OCI-M2 (cell line): Measurements from ENCODE around the gene DNAJC25.

Experiments used
- DNase-seq: peaks from one replicate; lab custom pipeline; 2025; ENCODE audit not compliant: unreplicated experiment; lab: John Stamatoyannopoulos, UW

Gene DNAJC25

GRCh38 chr9:111627260-111627963, 3.7 kb upstream of the DNAJC25 start:
- no peak for DNase-seq

GRCh38 chr9:111628411-111628810, 2.7 kb upstream of the DNAJC25 start:
- no peak for DNase-seq

- DNase-seq, result no peak
Measured at GRCh38 chr9:111630182-111630963, 761 bp upstream of the DNAJC25 start.

GRCh38 chr9:111630964-111631213, 245 bp upstream of the DNAJC25 start:
- no peak for DNase-seq

- no peak for DNase-seq
Measured at GRCh38 chr9:111632060-111632459, 926 bp downstream of the DNAJC25 start.

- DNase-seq, result no peak
Measured at GRCh38 chr9:111632695-111633388, 1.7 kb downstream of the DNAJC25 start.

GRCh38 chr9:111633389-111633736, 2.2 kb downstream of the DNAJC25 start:
- no peak for DNase-seq

GRCh38 chr9:111634860-111635259, 3.7 kb downstream of the DNAJC25 start:
- no peak for DNase-seq

GRCh38 chr9:111637421-111637950, 6.4 kb downstream of the DNAJC25 start:
- DNase-seq, result no peak

- DNase-seq, result no peak
Measured at GRCh38 chr9:111644195-111644772, 13.2 kb downstream of the DNAJC25 start.

- no peak for DNase-seq
Measured at GRCh38 chr9:111645806-111646205, 14.7 kb downstream of the DNAJC25 start.

- DNase-seq, result no peak
Measured at GRCh38 chr9:111646417-111646816, 15.3 kb downstream of the DNAJC25 start.

GRCh38 chr9:111648066-111648465, 16.9 kb downstream of the DNAJC25 start:
- DNase-seq, result no peak

- DNase-seq, result no peak
Measured at GRCh38 chr9:111649016-111649415, 17.9 kb downstream of the DNAJC25 start.

- DNase-seq, result no peak
Measured at GRCh38 chr9:111657051-111657450, 25.9 kb downstream of the DNAJC25 start.

GRCh38 chr9:111658943-111659342, 27.8 kb downstream of the DNAJC25 start:
- no peak for DNase-seq

GRCh38 chr9:111659691-111660090, 28.6 kb downstream of the DNAJC25 start:
- DNase-seq, result no peak

GRCh38 chr9:111661150-111661801, 30.1 kb downstream of the DNAJC25 start, which contains the start of gene GNG10:
TSS of gene GNG10 (plus strand) at chr9:111661605. CDS start at chr9:111661635, 30 bp downstream.
- no peak for DNase-seq

- no peak for DNase-seq
Measured at GRCh38 chr9:111661802-111662521, 30.8 kb downstream of the DNAJC25 start.

- DNase-seq, result no peak
Measured at GRCh38 chr9:111662576-111663300, 31.6 kb downstream of the DNAJC25 start.
